HUES64 (cell line): ENCODE data around the gene LRRC32.

Experiments used
- H3K27ac ChIP-seq: 2 replicates; pipeline ENCODE4 v1.7.0; 2013; ENCODE audit warnings: low read depth, low read length, inconsistent platforms
- H3K27me3 ChIP-seq: 2 replicates; pipeline ENCODE4 v1.6.1; 2013; ENCODE audit warnings: mild to moderate bottlenecking, low read length; ENCODE audit not compliant: insufficient read depth
- H3K36me3 ChIP-seq: 2 replicates; pipeline ENCODE4 v1.6.1; 2013; ENCODE audit warnings: mild to moderate bottlenecking, low read length; ENCODE audit not compliant: insufficient read depth
- H3K4me1 ChIP-seq: 2 replicates; pipeline ENCODE4 v1.6.1; 2013; ENCODE audit warnings: mild to moderate bottlenecking, low read length, moderate library complexity; ENCODE audit not compliant: insufficient read depth
- H3K4me3 ChIP-seq: 2 replicates; pipeline ENCODE4 v1.5.1; 2013; ENCODE audit warnings: mild to moderate bottlenecking, low read length, moderate library complexity
- H3K9ac ChIP-seq: 2 replicates; pipeline ENCODE4 v1.6.1; 2013; ENCODE audit warnings: mild to moderate bottlenecking, low read depth, low read length
- H3K9me3 ChIP-seq: 2 replicates; pipeline ENCODE4 v1.6.1; 2013; ENCODE audit warnings: low read depth, low read length; ENCODE audit not compliant: insufficient read depth
- WGBS: fragments of 150-250, 120-280 bp; methylation state at CpG from one replicate; pipeline ENCODE4 v1.1.7; 2013; ENCODE audit warnings: missing lambda C conversion rate; 5-methylcytosine and 5-hydroxymethylcytosine counted together

The LRRC32 gene

DNA sequence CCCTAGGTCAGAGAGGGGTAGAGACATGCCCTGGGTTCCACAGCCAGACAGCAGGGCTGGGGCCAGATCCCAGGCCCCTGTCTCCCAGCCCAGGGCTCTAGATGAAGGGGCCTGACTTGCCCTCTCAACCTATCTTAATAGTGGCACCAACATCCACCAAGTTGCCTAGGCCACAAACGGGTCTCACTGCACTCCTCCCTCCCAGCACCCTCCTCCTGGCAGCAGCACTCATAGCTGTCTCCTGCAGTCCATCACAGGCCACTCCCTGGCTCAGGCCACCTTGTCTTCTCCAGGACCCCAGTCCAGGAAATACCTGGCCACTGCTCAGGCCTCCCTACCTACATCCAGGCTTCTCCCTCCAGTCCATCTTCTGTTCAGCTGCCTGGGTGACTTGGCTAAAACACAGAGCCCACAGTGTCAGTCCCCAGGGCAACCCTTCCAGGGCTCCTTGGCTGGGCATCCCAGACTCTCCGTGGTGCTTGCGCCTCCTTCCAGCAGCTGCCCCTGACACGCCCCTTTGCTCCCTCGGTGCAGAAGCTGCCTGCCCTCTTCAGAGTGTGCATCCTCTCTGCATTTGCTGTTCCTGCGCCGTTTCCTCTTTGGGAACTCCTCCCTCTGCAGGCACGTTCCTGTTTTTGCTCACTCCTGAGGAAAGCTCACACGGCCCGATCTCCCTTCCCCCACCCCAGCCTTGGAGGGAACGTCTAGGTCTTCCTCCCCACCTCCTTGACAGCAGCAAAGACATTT lies 40.5 kb downstream of the LRRC32 start:
- H3K27me3 ChIP-seq, result no peaks in the 10 kb centered on the region
- no peak overlapping the region for H3K4me3 ChIP-seq
- H3K9me3 ChIP-seq, result no peaks in the 10 kb centered on the region; the same call in 1 of the 2 replicates
- no peak overlapping the region for H3K27ac ChIP-seq
- H3K36me3 ChIP-seq, result no peaks in the 10 kb centered on the region
- H3K9ac ChIP-seq, result no peak overlapping the region
- H3K4me1 ChIP-seq, result no peaks in the 10 kb centered on the region
- WGBS, result 73% methylated on average over 11 of the region's 11 CpGs

DNA sequence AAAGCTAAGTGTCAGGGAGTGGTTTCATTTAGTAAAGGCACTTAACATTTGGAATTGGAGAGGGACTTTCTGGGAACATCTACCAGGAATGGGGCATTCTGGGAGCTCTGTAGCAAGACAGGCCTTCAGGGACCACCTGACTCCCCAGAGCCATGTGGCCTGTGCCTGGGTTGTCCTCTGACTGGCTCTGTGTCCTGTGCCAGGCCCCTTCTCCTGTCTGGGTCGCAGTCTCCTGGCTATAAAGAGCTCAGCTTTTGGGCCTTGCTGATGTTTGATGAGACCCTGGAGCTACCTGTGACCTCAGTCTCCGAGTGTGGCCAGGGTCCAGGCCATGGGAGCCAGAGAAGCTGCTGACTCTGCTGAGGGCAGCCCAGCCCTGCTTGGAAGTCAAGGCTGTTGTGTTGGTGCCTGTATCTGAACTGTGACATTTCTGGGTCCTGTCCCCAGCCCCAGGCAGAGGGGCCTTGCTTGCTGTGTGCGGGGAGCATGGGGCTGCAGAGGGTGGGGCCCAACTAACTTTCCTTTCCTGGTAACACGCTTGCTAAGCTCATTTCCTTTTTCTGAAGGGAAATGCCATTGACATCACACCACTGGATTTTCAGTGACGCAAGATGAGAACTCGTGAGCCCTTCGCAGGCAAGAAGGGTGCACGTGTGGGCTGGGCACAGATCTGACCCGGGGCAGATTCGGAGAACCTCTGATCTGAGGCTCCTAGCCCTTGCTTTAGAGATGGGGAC lies 41.3 kb downstream of the LRRC32 start:
- H3K27me3 ChIP-seq, result no peaks in the 10 kb centered on the region
- H3K4me3 ChIP-seq, result no peak overlapping the region
- no peak overlapping the region for H3K9ac ChIP-seq
- no peak overlapping the region for H3K27ac ChIP-seq
- WGBS, result 92% methylated on average over 10 of the region's 10 CpGs
- no peaks in the 10 kb centered on the region; the same call in 1 of the 2 replicates for H3K9me3 ChIP-seq
- no peaks in the 10 kb centered on the region for H3K4me1 ChIP-seq
- H3K36me3 ChIP-seq, result no peaks in the 10 kb centered on the region

DNA sequence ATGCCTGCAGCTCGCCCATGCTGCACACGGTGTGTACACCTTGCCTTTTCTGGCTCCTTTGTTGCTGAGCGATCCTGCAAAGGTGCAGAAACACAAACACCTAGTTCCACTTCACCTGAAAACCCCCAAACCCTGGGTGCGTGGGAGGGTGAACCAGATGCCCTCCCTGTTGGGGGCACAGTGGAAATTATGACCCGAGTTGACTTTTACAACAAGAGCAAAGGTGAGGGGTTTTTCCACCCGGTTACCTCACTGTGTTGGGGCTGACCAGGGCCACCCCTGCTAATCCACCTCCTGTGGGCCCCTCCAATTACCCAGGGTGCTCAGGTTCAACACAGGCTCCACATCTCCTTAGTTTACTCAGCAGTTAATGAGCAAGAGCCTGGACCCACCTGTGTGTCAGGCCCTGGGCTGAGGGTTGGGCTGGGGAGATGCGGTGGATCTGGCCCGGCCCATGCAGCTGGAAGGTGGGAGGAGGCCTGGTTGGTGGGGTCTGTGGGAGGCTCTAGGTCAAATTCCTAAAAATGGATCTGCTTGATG lies 42.1 kb downstream of the LRRC32 start:
- Histone ChIP-seq H3K9ac (no peak overlapping the region), H3K36me3 (no peaks in the 10 kb centered on the region), H3K9me3 (no peaks in the 10 kb centered on the region; the same call in 1 of the 2 replicates), H3K27me3 (no peaks in the 10 kb centered on the region), H3K27ac (no peak overlapping the region), H3K4me1 (no peaks in the 10 kb centered on the region), H3K4me3 (no peak overlapping the region)
- WGBS, result 95% methylated on average over 8 of the region's 8 CpGs

DNA sequence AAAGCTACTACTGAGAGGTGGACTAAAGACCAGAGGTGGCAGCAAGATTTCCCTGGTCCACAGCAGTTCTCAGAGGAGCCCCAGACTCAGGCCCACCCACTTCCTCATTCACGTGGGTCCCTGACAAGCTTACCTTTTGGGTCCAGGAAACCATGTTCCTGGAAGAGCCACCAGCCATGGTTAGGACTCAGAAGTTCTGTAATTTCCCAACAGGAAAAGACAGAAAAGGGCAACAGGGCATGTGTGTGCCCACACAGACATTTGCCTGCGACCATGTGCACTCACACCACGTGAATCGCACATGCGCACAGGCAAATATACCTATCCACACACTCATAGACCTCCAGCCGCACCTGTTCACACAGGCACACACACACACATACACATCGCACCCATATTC lies 42.9 kb downstream of the LRRC32 start:
- Histone ChIP-seq H3K27ac (no peak overlapping the region), H3K36me3 (no peaks in the 10 kb centered on the region), H3K4me1 (no peaks in the 10 kb centered on the region), H3K9me3 (no peaks in the 10 kb centered on the region; the same call in 1 of the 2 replicates), H3K9ac (no peak overlapping the region), H3K4me3 (no peak overlapping the region), H3K27me3 (no peaks in the 10 kb centered on the region)
- WGBS, result 93% methylated on average over 7 of the region's 7 CpGs

DNA sequence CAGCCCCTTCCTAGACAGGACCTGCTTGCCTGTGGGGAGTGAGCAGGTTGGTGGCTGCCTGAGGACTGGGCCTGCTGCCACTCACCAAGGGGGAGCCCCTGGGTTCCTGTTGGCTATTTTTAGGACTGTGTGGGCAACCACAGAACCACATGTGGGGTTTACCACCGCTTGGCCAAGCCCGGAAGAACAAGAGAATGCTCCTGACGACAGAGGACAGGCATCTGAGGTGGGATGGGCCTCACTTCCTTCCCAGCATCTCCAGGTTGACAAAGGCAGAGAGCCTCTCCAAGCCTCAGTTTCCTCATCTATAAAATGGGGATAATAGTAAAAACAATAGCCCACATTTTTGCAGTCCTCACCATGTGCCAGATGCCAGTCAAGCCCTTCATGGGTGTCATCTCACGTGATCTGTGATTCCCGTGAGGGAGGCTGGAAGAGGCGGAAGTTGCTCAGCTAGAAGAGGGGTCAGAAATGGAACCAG lies 43.6 kb downstream of the LRRC32 start:
- no peak overlapping the region for H3K4me3 ChIP-seq

DNA sequence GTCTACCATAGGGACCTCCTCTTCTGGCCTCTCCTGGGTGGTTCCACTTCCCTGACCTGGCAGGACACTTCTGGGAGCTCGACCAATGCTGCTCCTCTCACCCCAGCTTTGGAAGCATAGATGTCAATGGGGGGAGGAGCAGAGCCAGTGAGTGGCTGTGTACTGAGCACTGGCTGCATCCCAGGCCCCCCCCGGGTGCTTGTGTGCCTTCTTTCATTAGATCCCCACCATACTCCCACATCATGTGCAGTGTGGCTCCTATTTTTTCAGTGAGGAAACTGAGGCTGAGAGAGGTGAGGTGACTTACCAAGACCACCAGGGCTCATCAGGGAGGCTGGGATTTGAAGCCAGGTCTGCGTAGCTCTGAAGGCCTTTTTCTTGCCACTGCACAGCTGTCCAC lies 44.3 kb downstream of the LRRC32 start:
- WGBS, result 89% methylated on average over 2 of the region's 3 CpGs
- Histone ChIP-seq H3K36me3 (no peaks in the 10 kb centered on the region), H3K9ac (no peak overlapping the region), H3K27me3 (no peaks in the 10 kb centered on the region), H3K4me1 (no peaks in the 10 kb centered on the region), H3K4me3 (no peak overlapping the region), H3K9me3 (no peaks in the 10 kb centered on the region; the same call in 1 of the 2 replicates), H3K27ac (no peak overlapping the region)

More for the DNA sequence above, 43.6 kb downstream of the LRRC32 start:
- Histone ChIP-seq H3K27ac (no peak overlapping the region), H3K9ac (no peak overlapping the region), H3K36me3 (no peaks in the 10 kb centered on the region), H3K9me3 (no peaks in the 10 kb centered on the region; the same call in 1 of the 2 replicates), H3K4me1 (no peaks in the 10 kb centered on the region), H3K27me3 (no peaks in the 10 kb centered on the region)
- WGBS, result 94% methylated on average over 6 of the region's 6 CpGs

DNA sequence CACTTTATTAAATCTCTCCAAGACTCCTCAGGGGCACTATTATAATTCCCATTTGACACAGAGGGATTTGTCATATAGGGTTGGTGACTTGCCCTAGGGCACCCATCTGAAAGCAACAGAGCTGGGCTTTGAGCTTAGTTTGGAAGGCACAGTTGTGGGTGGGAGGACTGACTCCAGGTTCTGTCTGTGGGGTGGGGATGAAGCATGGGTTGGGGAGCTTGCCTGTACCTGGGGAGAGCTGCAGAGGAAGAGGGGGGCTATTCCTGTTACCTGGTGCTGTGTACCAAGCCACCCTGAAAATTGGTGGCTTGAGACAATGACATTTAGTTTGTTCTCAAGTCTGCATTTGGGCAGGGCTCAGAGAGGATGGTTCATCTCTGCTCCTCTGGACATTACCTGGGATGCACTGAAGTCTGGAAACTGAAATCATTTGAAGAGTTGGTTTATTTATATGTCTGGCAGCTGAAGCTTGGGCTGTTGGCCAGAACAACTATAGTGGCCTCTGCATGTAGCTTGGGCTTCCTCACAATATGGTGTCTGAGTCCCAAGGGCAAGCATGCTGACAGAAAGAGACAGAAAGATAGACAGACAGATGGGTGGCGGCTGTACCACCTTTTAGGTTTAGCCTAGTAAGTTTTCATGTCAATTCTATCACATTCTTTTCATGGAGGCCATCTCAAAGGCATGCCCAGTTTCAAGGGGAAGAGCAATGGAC lies 44.9 kb downstream of the LRRC32 start:
- Histone ChIP-seq H3K4me1 (no peaks in the 10 kb centered on the region), H3K4me3 (no peak overlapping the region), H3K27ac (no peak overlapping the region), H3K9ac (no peak overlapping the region), H3K27me3 (no peaks in the 10 kb centered on the region), H3K36me3 (no peaks in the 10 kb centered on the region), H3K9me3 (no peaks in the 10 kb centered on the region)
- 72% methylated on average over 1 of the region's 1 CpG for WGBS

DNA sequence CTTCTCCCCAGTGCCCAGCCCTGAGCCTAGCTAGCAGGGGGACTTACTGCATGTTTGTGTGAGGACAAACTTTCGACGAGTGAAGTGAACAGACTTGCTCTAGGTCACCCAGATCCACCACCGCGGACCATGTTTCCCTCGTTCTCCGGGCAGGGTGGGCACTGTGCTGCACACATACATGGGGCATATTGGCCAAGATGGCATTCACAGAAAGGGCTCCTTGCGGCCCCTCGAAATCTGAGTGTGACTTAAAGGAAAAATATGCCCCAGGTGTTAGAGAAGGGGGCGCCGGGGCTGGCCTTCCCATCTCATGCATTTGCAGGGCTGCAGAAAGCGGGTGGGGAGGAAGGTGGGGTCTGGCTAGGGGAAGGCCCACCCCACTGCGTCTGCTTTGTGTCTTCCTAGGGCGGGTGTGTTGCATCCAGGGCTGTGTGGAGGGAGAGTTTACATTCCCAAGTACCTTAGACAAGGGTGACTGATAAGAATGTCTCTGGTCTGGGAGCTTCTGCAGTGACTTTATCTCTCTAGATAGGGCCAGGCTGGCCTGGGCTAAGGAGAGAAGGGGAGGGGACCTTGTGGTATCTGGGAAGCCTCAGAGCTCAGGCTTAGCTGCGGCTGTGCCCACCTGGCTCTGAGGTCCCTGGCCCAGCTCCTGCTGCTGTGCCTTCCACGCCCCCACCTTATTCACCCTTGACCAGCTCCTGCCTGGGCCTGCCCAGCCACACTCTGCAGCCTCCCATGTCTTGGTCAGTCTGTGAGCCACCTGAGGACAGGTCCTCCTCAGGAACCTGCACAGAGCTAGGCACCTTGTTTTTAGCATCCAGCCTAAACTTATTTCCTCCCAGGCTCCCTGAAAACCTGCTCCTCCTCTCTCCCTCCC lies 45.8 kb downstream of the LRRC32 start:
- H3K4me3 ChIP-seq, result no peak overlapping the region
- H3K27ac ChIP-seq, result no peak overlapping the region; the same call in 1 of the 2 replicates
- no peaks in the 10 kb centered on the region for H3K9me3 ChIP-seq
- no peak overlapping the region for H3K9ac ChIP-seq
- H3K36me3 ChIP-seq, result no peaks in the 10 kb centered on the region
- no peaks in the 10 kb centered on the region for H3K4me1 ChIP-seq
- no peaks in the 10 kb centered on the region for H3K27me3 ChIP-seq
- 86% methylated on average over 15 of the region's 15 CpGs for WGBS

DNA sequence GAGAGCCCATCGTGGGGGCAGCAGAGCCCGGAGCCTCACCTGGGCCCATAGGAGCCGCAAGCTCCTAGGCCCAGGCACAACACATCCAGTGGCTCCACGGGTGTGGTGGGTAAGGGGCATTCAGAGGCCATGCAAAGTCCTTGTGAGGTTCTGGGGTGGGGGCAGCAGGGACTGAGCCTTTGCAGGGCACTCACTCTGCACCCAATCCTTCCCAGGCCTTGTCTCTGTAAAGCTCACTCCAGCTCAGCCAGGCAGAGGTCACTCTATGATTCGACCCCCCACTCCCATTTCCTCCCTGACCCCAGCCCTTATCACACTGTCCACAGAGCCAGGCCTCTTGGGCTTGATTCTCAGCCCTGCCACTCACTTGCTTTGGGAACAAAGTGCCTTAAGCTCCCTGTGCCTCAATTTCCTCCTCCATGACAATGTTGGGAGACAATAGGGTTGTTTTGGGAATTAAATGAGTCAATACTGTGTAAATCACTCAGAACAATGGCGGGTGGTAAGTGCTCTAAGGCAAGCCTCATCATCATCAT lies 46.6 kb downstream of the LRRC32 start:
- Histone ChIP-seq H3K9me3 (peaks cover 1% of the 10 kb centered on the region; the same call in 1 of the 2 replicates), H3K27ac (no peak overlapping the region), H3K4me1 (no peaks in the 10 kb centered on the region), H3K27me3 (no peaks in the 10 kb centered on the region), H3K4me3 (no peak overlapping the region), H3K9ac (no peak overlapping the region), H3K36me3 (no peaks in the 10 kb centered on the region)
- 77% methylated on average over 6 of the region's 6 CpGs for WGBS
